ENCODE results near the gene CEP131.

DNA sequence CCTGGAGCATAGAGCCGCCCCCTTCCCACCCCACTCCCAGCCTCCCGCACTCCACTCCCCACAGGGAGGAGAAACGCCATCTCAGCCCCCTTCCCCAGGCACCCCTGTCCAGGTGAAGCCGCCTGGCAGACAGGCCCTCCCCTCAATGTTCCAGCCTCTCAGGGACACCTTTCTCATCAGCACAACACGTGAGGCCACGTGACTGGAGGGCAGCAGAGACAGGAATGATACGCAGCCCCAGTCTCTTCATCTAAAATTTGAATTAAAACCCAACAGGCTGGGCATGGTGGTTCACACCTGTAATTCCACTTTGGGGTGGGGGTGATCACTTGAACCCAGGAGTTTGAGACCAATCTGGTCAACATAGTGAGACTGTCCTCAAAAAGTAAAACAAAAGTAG lies 36.6 kb downstream of the CEP131 start:
- no peak for TF ChIP-seq POLR2A (IDR thresholded peaks at IDR 0.05)
- TF ChIP-seq, protein P1, sequence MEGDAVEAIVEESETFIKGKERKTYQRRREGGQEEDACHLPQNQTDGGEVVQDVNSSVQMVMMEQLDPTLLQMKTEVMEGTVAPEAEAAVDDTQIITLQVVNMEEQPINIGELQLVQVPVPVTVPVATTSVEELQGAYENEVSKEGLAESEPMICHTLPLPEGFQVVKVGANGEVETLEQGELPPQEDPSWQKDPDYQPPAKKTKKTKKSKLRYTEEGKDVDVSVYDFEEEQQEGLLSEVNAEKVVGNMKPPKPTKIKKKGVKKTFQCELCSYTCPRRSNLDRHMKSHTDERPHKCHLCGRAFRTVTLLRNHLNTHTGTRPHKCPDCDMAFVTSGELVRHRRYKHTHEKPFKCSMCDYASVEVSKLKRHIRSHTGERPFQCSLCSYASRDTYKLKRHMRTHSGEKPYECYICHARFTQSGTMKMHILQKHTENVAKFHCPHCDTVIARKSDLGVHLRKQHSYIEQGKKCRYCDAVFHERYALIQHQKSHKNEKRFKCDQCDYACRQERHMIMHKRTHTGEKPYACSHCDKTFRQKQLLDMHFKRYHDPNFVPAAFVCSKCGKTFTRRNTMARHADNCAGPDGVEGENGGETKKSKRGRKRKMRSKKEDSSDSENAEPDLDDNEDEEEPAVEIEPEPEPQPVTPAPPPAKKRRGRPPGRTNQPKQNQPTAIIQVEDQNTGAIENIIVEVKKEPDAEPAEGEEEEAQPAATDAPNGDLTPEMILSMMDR (IDR thresholded peaks at IDR 0.05) = no peak
- TF ChIP-seq EP300 (IDR thresholded peaks at IDR 0.05) = no peak

Measured in sigmoid colon (tissue), 4 donors.